GM21619 (cell line): ENCODE measurements around the gene TPK1.
"Not testable (repeated sequence)": the region's sequence is repeated elsewhere in the genome, so short reads cannot be mapped to it uniquely, and the experiment has no call there.

Experiments used
- ATAC-seq: cut with Tn5 transposase; IDR thresholded peaks from one replicate; pipeline ENCODE4 v1.9.1; 2021; ENCODE audit not compliant: unreplicated experiment

Gene TPK1

DNA sequence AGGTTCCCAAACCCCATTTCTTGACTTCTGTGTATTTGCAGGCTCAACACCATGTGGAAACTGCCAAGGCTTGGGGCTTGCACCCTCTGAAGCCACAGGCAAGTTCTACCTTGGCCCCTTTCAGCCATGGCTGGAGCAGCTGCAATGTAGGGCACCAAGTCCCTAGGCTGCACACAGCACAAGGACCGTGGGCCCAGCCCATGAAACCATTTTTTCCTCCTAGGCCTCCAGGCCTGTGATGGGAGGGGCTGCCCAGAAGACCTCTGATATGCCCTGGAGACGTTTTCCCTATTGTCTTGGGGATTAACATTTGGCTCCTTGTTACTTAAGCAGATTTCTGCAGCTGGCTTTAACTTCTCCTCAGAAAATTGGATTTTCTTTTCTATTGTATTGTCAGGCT lies 408.3 kb downstream of the TPK1 start:
- not testable (repeated sequence) for ATAC-seq

DNA sequence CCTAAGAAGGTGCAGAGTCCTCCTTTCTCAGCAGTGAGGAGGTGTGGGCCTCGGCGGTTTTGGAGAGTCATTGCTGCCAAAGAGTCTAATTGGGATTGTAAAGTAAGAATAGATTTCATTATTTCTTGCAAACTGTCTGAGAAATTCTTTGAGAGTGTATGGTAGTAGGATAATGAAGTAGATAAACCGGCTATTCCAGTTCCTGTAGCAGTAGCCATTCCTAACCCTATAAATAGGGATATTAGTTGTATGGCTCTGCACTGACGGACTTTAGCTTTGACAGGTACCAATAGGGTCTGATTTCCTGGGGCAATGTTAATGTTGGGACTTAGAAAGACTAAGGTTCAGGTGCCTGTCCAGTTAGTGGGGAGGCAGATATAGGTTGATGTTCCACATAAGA lies 416.9 kb downstream of the TPK1 start:
- ATAC-seq = not testable (repeated sequence)

DNA sequence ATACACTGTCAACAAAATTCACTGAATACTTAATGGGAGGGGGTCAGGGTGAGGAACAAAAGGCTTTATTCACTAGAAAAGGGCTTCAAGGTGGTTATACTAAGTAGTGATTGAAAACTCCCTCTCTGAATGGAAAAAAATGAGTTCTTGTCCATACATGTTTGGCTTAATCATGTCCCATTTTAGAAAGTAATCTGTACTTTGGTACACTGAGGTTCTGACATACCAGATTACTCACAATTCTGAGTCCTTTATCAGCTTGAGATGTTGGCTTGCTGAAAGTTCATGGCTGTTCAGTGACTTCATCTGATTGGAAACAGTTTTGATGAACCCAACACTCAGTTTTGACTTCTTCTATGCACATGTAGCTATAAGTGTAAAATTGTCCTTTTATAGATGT lies 419.5 kb downstream of the TPK1 start:
- no peak for ATAC-seq

DNA sequence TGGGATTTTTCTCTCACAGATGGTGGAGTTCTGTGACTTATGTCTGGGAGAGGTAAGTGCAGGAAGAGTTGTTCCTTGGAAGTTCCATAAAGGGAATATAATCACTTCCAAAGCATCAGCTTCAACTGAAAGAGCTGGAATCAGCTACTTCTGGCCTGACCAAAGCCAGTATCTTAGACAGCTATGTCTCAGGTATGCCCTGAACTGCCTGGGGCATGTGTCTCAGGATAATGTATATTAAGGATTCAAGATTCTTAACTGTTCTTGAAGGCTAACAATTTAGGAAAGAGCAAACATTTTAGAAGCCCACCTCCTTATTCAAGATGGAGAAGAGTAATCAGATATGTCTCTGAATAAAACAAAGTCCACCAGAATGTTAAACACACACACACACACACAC lies 420.0 kb downstream of the TPK1 start:
- ATAC-seq = no peak

DNA sequence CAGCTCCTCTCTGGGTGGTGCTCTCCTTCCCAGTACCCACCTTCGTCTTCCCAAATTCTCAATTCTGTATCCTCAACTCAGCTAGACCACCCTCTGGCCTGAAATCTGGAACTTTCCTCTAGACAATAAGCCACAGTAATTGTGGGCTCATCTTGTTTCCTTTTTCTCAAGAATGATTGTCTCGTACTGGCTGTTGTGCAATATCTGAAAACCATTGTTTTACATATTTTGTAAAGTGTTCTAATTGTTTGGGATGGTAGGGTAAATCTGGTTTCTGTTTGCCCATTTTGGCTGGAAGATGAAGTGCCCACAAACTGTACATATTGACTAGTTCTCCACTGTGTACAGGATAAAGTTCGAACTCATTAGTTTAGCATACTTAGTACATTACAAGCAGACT lies 421.0 kb downstream of the TPK1 start:
- ATAC-seq = no peak

DNA sequence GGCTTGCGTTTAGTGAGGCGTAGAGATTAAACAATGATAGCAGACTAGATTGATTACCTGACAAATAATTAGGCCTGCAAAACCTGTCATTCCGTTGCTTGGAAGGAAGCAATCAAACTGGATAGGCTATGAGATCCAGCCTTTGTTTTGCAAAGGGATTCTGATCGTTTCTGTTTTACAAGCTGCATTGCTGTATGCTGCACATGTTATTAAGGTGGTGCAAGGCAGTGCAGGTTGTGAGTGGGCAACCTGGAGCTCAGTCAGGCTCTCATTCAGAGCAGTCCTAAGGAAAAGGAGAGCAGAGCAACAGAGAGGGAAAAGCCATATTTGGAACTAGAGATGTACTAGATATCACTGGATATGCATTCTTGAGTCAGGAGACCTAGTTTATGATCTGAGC lies 425.4 kb downstream of the TPK1 start:
- no peak for ATAC-seq

DNA sequence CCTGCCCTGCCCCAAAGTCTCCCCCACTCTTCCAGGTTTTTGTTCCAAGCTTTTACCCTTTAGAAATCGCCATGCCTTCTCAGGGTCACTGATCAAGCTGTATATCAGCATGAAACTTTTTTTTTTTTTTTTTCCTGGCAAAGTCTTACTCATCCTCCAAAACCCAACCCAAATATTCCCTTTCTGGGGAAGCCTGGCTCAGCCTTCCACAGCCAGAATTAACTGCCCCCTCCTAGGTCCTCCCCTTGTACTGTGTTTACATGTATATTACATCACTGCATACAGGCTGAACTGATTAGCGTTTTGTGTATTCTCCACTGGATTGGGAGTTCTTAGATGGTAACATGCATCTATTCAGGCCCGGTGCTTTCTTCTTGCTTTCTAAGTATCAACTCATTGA lies 427.7 kb downstream of the TPK1 start:
- no peak for ATAC-seq

DNA sequence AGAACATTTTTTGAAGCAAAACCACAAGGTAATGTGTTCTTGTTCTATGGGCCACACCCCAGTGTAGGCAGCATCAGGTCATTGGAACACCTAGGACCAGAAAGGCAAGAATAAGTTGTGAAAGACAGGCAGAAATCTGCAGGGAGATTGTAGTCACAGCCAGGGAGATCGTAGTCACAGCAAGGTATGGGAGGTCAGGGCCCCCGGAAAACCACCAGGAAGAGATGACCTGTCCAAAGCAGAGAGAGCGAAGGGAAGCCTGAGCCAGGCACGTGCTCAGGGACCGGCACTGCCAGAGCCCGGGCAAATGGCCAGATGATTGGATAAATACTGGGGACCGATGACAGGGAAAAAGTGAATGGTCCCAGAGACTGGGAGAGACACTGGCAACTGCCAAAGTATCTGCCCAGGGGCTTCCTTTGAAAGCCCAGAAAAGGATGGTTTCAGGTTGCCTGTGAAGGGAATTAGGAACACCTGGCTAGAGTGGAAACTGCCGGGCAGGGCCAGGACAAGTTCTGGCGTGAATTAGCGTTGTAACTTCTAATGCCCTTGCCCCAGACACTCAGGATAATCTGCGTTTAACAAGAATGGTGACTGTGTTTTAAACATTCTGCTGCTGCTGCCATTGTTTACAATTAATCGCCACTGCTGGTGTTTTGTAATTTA lies 428.5 kb downstream of the TPK1 start:
- no peak for ATAC-seq

DNA sequence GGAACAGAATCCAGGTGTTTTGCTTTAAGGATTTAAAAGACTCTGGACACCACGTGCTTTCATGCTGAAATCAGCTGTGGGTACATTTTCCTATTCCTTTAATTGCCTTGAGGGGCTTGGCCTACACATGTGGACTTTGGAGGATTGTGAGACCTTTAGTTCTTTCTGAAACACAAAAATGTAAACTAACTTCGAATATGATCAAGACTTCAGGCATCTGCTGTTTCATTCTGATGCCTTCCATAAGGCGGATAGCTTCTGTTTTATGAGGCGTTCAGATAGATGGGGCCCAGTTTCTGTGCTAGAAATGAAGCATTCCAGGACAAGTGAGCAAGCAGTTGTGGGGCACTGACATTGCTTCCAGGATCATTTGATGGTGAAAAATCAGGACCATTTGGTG lies 430.9 kb downstream of the TPK1 start:
- no peak for ATAC-seq

DNA sequence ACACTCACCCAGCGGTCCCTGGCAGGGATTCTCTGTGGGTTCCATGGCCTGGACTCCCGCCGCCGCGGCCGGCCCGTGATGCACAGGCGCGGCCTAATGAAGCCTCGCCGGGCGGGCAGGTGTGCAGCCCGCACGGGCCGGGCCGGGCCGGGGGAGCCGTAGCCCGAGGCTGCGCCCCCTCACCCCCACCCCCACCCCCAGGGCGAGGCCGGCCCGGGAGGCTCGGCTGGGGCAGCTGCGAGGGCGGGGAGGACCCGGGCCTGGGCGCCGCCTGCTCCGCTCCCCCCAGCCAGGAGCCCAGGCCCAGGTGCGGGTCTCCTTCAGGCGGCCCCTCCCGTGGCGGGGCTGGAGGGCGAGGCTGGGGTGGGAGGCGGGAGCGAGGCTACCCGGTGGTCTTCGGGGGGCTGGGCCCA lies 432.2 kb downstream of the TPK1 start, which contains the start of gene NOBOX:
TSS of gene NOBOX (minus strand) at position 45 of the 413 bp plus-strand sequence.
- no peak for ATAC-seq

DNA sequence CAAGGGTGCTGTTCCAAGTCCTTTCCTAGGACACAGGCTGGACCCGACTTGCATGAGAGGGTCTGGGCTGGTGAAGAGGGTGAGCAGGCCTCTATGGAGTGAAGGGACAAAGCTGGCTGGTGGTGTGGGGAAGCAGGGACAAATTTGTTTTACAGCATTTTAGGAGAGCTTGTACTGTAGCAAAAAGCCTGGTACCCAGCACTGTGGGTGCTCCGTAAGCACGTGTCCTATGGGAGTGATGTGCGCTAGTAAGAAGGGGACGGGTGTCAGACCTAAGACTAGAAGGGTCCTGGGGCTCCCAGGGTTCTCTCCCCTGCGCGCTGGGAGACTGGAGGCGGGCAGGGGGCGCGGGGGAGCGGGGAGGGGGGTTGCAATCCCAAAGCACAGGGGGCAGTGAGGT lies 432.8 kb downstream of the TPK1 start:
- no peak for ATAC-seq
